ENCODE data around the gene RIMBP2.

Gene RIMBP2

GRCh38 chr12:130710733-130711080, 5.4 kb downstream of the RIMBP2 start:
- Histone ChIP-seq H3K27me3 (ENCODE audit: control insufficient read depth in 1 of 2, insufficient read depth in 2 of 2, low read length in 2 of 2) (peaks cover 0 to 17% of the 10 kb centered on the region in 2 donors), H3K9me3 (ENCODE audit: low read length) (no peaks in the 10 kb centered on the region), H3K36me3 (ENCODE audit: insufficient read depth, low read length) (no peaks in the 10 kb centered on the region), H3K4me1 (ENCODE audit: insufficient read depth, low read length) (peaks cover 3% of the 10 kb centered on the region), H3K9ac (ENCODE audit: low read length) (no peak overlapping the region), H3K27ac (ENCODE audit: low read depth, low read length) (no peak overlapping the region), H3K4me3 (ENCODE audit: low read depth in 1 of 2, low read length in 2 of 2) (no peak overlapping the region)

- no peak overlapping the region for H3K27ac ChIP-seq (ENCODE audit: low read depth, low read length)
- H3K4me1 ChIP-seq (ENCODE audit: insufficient read depth, low read length): peaks cover 3% of the 10 kb centered on the region
- H3K4me3 ChIP-seq (ENCODE audit: low read depth in 1 of 2, low read length in 2 of 2): no peak overlapping the region
- H3K36me3 ChIP-seq (ENCODE audit: insufficient read depth, low read length): no peaks in the 10 kb centered on the region
- H3K9ac ChIP-seq (ENCODE audit: low read length): no peak overlapping the region
- peaks cover 0 to 12% of the 10 kb centered on the region in 2 donors for H3K27me3 ChIP-seq (ENCODE audit: control insufficient read depth in 1 of 2, insufficient read depth in 2 of 2, low read length in 2 of 2)
- no peaks in the 10 kb centered on the region for H3K9me3 ChIP-seq (ENCODE audit: low read length)
These were observed 5.9 kb downstream of the RIMBP2 start for GRCh38 chr12:130709971-130710732.

GRCh38 chr12:130709151-130709970, 6.7 kb downstream of the RIMBP2 start:
- no peak overlapping the region for H3K9ac ChIP-seq (ENCODE audit: low read length)
- no peaks in the 10 kb centered on the region for H3K9me3 ChIP-seq (ENCODE audit: low read length)
- peaks cover 0 to 4% of the 10 kb centered on the region in 2 donors for H3K27me3 ChIP-seq (ENCODE audit: control insufficient read depth in 1 of 2, insufficient read depth in 2 of 2, low read length in 2 of 2)
- peaks cover 3% of the 10 kb centered on the region for H3K4me1 ChIP-seq (ENCODE audit: insufficient read depth, low read length)
- H3K27ac ChIP-seq (ENCODE audit: low read depth, low read length): no peak overlapping the region
- H3K4me3 ChIP-seq (ENCODE audit: low read depth in 1 of 2, low read length in 2 of 2): no peak overlapping the region
- no peaks in the 10 kb centered on the region for H3K36me3 ChIP-seq (ENCODE audit: insufficient read depth, low read length)

- H3K27me3 ChIP-seq (ENCODE audit: control insufficient read depth in 1 of 2, insufficient read depth in 2 of 2, low read length in 2 of 2): no peaks in the 10 kb centered on the region
- H3K4me3 ChIP-seq (ENCODE audit: low read depth in 1 of 2, low read length in 2 of 2): no peak overlapping the region
- no peak overlapping the region for H3K27ac ChIP-seq (ENCODE audit: low read depth, low read length)
These were observed 7.5 kb downstream of the RIMBP2 start for GRCh38 chr12:130708648-130709047.

GRCh38 chr12:130707571-130707891, 8.6 kb downstream of the RIMBP2 start:
- Histone ChIP-seq H3K27ac (ENCODE audit: low read depth, low read length) (no peak overlapping the region), H3K9ac (ENCODE audit: low read length) (no peak overlapping the region), H3K27me3 (ENCODE audit: control insufficient read depth in 1 of 2, insufficient read depth in 2 of 2, low read length in 2 of 2) (no peaks in the 10 kb centered on the region), H3K4me1 (ENCODE audit: insufficient read depth, low read length) (no peaks in the 10 kb centered on the region), H3K36me3 (ENCODE audit: insufficient read depth, low read length) (no peaks in the 10 kb centered on the region), H3K9me3 (ENCODE audit: low read length) (no peaks in the 10 kb centered on the region), H3K4me3 (ENCODE audit: low read depth in 1 of 2, low read length in 2 of 2) (no peak overlapping the region)

More at GRCh38 chr12:130708648-130709047, 7.5 kb downstream of the RIMBP2 start:
- Histone ChIP-seq H3K36me3 (ENCODE audit: insufficient read depth, low read length) (no peaks in the 10 kb centered on the region), H3K9me3 (ENCODE audit: low read length) (no peaks in the 10 kb centered on the region), H3K4me1 (ENCODE audit: insufficient read depth, low read length) (peaks cover under 1% of the 10 kb centered on the region), H3K9ac (ENCODE audit: low read length) (no peak overlapping the region)

- Histone ChIP-seq H3K27ac (ENCODE audit: low read depth, low read length) (no peak overlapping the region), H3K9ac (ENCODE audit: low read length) (no peak overlapping the region), H3K36me3 (ENCODE audit: insufficient read depth, low read length) (no peaks in the 10 kb centered on the region), H3K4me1 (ENCODE audit: insufficient read depth, low read length) (no peaks in the 10 kb centered on the region), H3K4me3 (ENCODE audit: low read depth in 1 of 2, low read length in 2 of 2) (no peak overlapping the region), H3K27me3 (ENCODE audit: control insufficient read depth in 1 of 2, insufficient read depth in 2 of 2, low read length in 2 of 2) (no peaks in the 10 kb centered on the region), H3K9me3 (ENCODE audit: low read length) (no peaks in the 10 kb centered on the region)
These were observed 9.1 kb downstream of the RIMBP2 start for GRCh38 chr12:130706885-130707570.

GRCh38 chr12:130706311-130706710, 9.8 kb downstream of the RIMBP2 start:
- Histone ChIP-seq H3K27ac (ENCODE audit: low read depth, low read length) (no peak overlapping the region), H3K9me3 (ENCODE audit: low read length) (no peaks in the 10 kb centered on the region), H3K36me3 (ENCODE audit: insufficient read depth, low read length) (no peaks in the 10 kb centered on the region), H3K4me3 (ENCODE audit: low read depth in 1 of 2, low read length in 2 of 2) (no peak overlapping the region), H3K27me3 (ENCODE audit: control insufficient read depth in 1 of 2, insufficient read depth in 2 of 2, low read length in 2 of 2) (no peaks in the 10 kb centered on the region), H3K9ac (ENCODE audit: low read length) (no peak overlapping the region), H3K4me1 (ENCODE audit: insufficient read depth, low read length) (no peaks in the 10 kb centered on the region)

GRCh38 chr12:130705178-130705822, 10.8 kb downstream of the RIMBP2 start:
- H3K27me3 ChIP-seq (ENCODE audit: control insufficient read depth in 1 of 2, insufficient read depth in 2 of 2, low read length in 2 of 2): no peaks in the 10 kb centered on the region
- H3K36me3 ChIP-seq (ENCODE audit: insufficient read depth, low read length): no peaks in the 10 kb centered on the region
- H3K27ac ChIP-seq (ENCODE audit: low read depth, low read length): no peak overlapping the region
- H3K4me3 ChIP-seq (ENCODE audit: low read depth in 1 of 2, low read length in 2 of 2): no peak overlapping the region
- H3K9me3 ChIP-seq (ENCODE audit: low read length): no peaks in the 10 kb centered on the region
- H3K9ac ChIP-seq (ENCODE audit: low read length): no peak overlapping the region
- H3K4me1 ChIP-seq (ENCODE audit: insufficient read depth, low read length): no peaks in the 10 kb centered on the region

- no peaks in the 10 kb centered on the region for H3K9me3 ChIP-seq (ENCODE audit: low read length)
- no peak overlapping the region for H3K9ac ChIP-seq (ENCODE audit: low read length)
- H3K36me3 ChIP-seq (ENCODE audit: insufficient read depth, low read length): no peaks in the 10 kb centered on the region
- H3K4me1 ChIP-seq (ENCODE audit: insufficient read depth, low read length): no peaks in the 10 kb centered on the region
- no peak overlapping the region for H3K4me3 ChIP-seq (ENCODE audit: low read depth in 1 of 2, low read length in 2 of 2)
- no peak overlapping the region for H3K27ac ChIP-seq (ENCODE audit: low read depth, low read length)
- H3K27me3 ChIP-seq (ENCODE audit: control insufficient read depth in 1 of 2, insufficient read depth in 2 of 2, low read length in 2 of 2): no peaks in the 10 kb centered on the region
These were observed 11.5 kb downstream of the RIMBP2 start for GRCh38 chr12:130704606-130705005.

GRCh38 chr12:130703733-130704375, 12.2 kb downstream of the RIMBP2 start:
- no peaks in the 10 kb centered on the region for H3K27me3 ChIP-seq (ENCODE audit: control insufficient read depth in 1 of 2, insufficient read depth in 2 of 2, low read length in 2 of 2)
- no peaks in the 10 kb centered on the region for H3K9me3 ChIP-seq (ENCODE audit: low read length)
- H3K36me3 ChIP-seq (ENCODE audit: insufficient read depth, low read length): no peaks in the 10 kb centered on the region

More at GRCh38 chr12:130703733-130704375, 12.2 kb downstream of the RIMBP2 start:
- H3K4me1 ChIP-seq (ENCODE audit: insufficient read depth, low read length): no peaks in the 10 kb centered on the region
- H3K27ac ChIP-seq (ENCODE audit: low read depth, low read length): no peak overlapping the region
- no peak overlapping the region for H3K9ac ChIP-seq (ENCODE audit: low read length)
- no peak overlapping the region for H3K4me3 ChIP-seq (ENCODE audit: low read depth in 1 of 2, low read length in 2 of 2)

Data from muscle layer of colon (tissue), 2 donors.